GM12892 (cell line): Measurements from ENCODE around the gene DGLUCY.

ENCODE experiments used
- POLR2A ChIP-seq: IDR thresholded peaks from 2 replicates; pipeline ENCODE4 v1.6.1; 2011; ENCODE audit warnings: low read depth, low read length, control low read depth
- TAF1 ChIP-seq: IDR thresholded peaks from 2 replicates; pipeline ENCODE4 v1.6.1; 2011; ENCODE audit warnings: low read depth, mild to moderate bottlenecking, control low read depth, low read length, borderline replicate concordance

DNA sequence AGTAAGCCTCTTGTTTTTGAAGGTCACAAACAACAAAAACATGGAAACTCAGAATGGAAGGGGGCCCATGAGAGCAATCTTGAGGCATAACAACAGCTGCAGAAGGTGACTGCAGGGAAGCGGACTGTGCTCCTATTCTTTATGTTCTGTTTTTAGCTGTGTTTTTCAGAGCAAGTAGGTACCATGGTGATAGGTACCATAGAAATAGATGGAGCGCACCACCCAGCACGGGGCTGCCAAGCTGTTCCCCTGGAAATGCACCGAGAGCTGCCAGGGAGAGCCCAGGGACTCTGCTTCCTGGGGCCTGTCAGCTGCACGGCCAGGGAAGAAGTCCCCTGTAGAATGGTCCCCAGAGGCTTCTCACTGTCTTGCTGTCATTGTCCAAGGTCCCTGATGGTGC lies 32.8 kb downstream of the DGLUCY start:
- TF ChIP-seq TAF1 = no peak
- no peak for TF ChIP-seq POLR2A
